PC-9 (cell line): Measurements from ENCODE around the gene CDH12.

Source experiments
- EZH2 ChIP-seq: fragments of 200-600 bp; sonication (generic); IDR thresholded peaks from 2 replicates; pipeline ENCODE4 v1.8.0; 2017; ENCODE audit warnings: antibody characterized with exemption, low read depth
- TF ChIP-seq, protein P1 (sequence below): fragments of 200-600 bp; sonication (generic); conservative IDR thresholded peaks from 2 replicates; pipeline ENCODE4 v1.6.1; 2017; ENCODE audit warnings: mixed run types, antibody characterized with exemption, mild to moderate bottlenecking, moderate library complexity

DNA sequence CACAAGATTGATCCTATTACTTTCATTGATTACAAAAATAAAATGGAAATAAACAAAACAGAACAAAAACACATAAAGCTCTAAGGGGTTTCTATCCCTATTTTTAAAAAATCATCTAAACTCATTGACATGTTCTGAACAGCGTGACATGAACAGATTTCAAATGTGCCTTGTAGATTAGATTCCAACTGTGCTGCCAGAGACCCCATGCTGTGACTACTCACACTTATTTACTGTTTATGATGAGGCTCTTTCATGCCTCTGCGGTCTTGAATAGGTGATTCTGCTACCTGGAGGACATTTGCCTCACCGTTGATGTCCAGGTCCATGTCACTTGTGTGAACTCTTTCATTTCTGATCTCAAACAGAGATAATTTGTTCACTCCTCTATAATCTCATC is 990.2 kb downstream of the CDH12 start:
- TF ChIP-seq, protein P1, sequence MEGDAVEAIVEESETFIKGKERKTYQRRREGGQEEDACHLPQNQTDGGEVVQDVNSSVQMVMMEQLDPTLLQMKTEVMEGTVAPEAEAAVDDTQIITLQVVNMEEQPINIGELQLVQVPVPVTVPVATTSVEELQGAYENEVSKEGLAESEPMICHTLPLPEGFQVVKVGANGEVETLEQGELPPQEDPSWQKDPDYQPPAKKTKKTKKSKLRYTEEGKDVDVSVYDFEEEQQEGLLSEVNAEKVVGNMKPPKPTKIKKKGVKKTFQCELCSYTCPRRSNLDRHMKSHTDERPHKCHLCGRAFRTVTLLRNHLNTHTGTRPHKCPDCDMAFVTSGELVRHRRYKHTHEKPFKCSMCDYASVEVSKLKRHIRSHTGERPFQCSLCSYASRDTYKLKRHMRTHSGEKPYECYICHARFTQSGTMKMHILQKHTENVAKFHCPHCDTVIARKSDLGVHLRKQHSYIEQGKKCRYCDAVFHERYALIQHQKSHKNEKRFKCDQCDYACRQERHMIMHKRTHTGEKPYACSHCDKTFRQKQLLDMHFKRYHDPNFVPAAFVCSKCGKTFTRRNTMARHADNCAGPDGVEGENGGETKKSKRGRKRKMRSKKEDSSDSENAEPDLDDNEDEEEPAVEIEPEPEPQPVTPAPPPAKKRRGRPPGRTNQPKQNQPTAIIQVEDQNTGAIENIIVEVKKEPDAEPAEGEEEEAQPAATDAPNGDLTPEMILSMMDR = no peak
- TF ChIP-seq EZH2 = no peak
